NCI-H1694 (cell line): Measurements from ENCODE around the gene C9orf72.

ENCODE experiments used
- DNase-seq: peaks from one replicate; lab custom pipeline; 2025; lab: John Stamatoyannopoulos, UW

Gene C9orf72

DNA sequence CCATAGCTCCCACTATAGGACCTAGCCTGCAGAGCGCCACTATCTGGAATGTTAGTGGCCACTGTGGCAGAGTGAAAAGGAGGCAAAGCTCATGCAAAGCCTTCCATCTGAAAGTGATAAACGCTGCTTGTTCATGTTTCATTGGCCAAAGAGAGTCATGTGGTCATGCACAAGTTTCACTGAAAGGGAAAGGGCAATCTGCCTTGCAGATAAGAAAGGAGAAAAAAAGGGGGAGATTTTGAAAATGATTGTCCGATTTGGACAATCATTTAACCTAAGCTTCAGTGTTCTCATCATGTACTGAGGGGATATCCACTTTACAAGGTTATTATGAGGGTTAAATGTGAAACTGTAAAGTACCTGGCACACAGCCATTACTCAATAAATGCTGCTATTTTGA, 34.6 kb downstream of the C9orf72 start:
- DNase-seq: no peak

GRCh38 chr9:27537756-27538155, 35.5 kb downstream of the C9orf72 start:
- no peak for DNase-seq

- DNase-seq: no peak
These were observed 36.2 kb downstream of the C9orf72 start for GRCh38 chr9:27537027-27537435.

DNA sequence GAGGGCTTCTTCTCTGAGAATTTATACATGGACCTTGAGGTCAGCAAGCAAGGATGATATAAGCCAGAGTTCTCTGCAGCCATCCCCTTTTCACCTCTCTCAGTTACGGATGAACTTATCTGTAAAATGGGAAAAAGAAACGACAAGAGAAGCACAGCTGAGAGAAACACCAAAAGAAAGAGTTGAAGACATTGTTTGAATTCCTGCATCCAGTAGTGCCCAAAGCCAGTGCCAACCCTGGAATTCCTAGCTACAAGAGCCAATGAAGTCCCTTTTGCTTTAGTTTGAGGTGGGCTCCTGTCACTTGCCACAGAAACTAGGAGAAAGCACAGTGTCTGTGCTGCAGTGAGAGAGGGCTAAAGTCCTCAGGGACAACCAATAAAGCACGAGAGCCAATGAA, 37.1 kb downstream of the C9orf72 start:
- DNase-seq: no peak

- DNase-seq: no peak
These were observed 37.6 kb downstream of the C9orf72 start for GRCh38 chr9:27535701-27536118.

GRCh38 chr9:27534658-27535209, 38.5 kb downstream of the C9orf72 start:
- no peak for DNase-seq

GRCh38 chr9:27534131-27534530, 39.1 kb downstream of the C9orf72 start:
- DNase-seq: no peak

DNA sequence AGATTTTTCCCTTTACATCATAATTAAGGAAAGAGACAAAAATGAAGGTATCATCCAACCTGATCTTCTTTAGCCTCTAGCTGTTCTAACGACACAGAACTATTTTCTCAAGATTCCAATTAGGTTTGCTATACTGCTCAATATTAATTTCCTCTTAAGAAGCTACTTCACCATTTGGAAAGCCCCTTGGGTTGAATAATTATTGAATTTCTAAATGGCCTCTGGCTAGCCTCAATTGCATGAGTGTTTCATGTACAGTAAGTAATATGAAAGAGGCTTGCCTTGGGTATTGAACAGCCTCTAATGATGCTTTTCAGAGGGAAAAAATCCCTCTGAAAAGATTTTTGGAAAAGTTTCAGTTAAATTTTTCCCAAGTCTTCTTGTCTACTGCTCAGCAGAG, 40.0 kb downstream of the C9orf72 start:
- no peak for DNase-seq

DNA sequence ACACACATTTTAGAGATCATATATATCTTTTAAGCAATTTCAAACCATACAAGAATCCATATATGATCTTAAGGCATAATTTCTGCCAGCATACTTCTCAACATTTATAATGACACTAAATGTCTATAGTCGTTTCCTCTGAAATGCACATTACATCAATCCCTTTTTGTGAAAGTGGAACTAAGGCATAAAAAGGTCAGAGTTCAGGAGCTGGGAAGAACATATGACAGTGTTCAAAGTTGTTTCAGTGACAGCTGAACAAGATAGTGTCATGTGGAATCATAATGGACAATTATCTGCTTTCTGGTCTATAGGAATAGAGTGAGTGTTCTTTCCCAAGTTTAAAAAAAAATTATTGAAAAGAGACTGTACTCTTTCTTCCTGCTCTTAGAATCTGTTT, 41.2 kb downstream of the C9orf72 start:
- no peak for DNase-seq

GRCh38 chr9:27530915-27531755, 42.1 kb downstream of the C9orf72 start:
- no peak for DNase-seq

GRCh38 chr9:27529316-27530278, 43.7 kb downstream of the C9orf72 start, which contains the start of gene MOB3B:
MOB3B (minus strand) TSS chr9:27529814; CDS start chr9:27455550, 74,264 bp downstream.
- peak; percentile 41 for DNase-seq

DNA sequence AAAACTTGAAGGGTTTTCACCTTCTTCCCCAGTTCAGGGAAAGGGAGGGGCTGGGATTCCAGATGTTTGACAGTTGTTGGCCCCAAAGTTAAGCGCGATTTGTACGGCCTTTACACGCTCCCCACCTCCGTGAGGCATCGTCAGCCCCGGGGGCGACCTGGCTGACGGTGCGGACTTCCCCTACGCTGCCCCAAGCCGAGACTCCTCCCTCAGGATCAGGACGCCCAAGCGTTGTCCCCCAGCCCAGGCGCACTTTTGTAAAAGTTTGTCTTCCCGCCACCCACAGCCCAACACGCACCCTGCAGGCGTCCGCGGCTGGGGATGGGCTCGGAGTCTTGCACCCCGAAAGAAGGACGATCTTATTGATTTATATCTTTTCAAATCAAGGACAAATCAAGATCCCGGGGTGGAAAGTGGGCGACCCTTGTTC, 44.4 kb downstream of the C9orf72 start:
- DNase-seq: no peak

- no peak for DNase-seq
These were observed 45.0 kb downstream of the C9orf72 start for GRCh38 chr9:27528076-27528885.

DNA sequence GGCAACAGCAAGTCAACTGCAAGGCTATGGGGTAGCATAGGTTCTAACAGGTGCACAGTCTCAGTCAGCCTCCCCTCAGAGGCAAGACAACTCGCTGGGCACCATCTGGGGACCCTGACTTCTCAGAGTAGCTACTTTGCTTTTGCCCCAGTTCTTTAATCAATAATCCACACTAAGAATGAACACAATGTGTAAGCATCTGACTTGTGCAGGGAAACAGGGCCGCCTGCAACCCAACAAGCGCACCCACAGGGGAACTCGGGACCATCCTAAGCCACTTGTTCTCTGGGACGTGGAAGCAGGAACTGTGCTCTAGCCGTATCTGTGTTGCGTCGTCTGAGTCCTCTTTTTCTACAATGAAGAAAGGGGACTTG, 45.6 kb downstream of the C9orf72 start:
- no peak for DNase-seq

GRCh38 chr9:27524236-27524635, 49.0 kb downstream of the C9orf72 start, which contains the start of gene IFNK:
IFNK (plus strand) TSS chr9:27524290; CDS start chr9:27524337, 47 bp downstream.
- DNase-seq: no peak

DNA sequence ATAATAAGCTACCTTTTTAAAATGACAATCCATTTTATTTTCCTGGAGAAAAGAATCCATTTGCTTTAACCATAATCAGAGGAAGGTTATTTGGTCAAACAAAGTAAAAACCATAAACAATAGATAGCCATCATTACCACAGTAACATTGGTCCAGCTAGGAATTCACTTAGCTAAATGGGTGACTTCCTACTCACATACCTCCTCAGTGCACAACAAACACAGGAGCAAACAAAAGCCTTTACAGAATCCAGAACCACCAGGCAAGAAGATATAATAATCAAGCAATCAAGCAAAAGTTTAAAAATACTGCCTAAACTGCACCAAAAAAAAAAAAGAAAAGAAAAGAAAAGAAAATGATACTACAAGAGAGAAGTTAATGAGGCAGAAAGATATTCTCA, 50.1 kb downstream of the C9orf72 start:
- no peak for DNase-seq

DNA sequence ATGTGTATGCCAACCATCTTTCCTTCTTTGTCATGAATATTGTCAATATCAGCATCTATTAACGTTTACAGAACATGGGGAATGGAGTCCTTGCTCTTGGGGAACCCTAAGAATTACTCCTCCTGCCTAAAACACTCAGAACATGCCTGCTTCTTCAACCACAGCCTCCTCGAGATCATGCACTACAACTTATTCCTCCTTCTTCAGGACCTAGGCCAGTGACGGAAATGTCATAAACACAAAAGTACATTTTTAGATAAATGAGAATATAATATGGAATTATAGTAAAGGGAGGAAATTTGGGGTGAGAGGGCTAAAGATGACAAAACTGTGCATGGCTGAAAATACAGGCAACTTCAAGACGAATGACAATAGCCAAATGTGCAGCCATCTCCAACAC, 52.3 kb downstream of the C9orf72 start:
- no peak for DNase-seq

DNA sequence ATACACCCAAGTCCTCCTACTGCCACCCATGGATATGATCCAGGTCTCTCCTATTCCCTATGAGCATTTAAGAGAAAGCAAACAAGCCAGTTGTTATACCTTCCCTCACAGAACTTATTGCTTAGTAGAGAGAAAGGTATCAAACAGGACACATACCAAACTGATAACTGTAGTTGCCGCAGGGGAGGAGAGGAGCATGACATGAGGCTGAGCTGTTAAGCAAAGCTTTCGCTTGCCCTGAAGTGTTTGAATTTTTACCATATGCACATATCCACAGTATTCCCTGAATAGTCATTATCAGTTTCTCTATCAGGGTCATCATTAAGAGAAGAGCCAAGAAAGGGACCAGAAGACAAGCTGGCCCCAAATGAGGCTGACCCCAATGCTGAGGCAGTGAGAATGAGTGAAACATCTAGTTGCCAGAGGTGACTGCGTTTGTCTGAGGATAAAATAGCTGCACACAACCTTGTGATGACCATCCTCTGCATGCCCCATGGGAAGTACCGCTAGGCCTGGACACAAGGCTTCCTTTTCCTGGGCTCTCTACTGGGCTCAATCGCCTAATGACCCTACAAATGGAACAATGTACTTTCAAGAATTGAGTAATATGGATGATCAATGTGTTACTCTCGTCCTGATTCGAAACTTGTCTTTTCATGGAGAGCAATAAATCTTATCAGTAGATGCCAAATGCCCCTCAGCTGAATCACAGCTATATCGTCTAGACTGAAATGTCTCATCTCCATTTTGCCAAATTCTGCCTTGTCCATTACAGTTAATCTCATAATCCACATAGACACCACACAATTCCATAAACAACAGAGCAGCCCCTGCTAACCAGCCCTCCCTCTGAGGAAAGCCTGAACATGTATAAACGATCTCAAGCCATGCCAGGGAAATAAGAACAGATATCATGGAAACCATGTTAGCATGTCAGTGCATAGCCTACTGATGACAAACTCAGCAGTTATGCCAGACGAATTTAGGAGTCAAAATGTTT, 53.5 kb downstream of the C9orf72 start:
- DNase-seq: no peak

DNA sequence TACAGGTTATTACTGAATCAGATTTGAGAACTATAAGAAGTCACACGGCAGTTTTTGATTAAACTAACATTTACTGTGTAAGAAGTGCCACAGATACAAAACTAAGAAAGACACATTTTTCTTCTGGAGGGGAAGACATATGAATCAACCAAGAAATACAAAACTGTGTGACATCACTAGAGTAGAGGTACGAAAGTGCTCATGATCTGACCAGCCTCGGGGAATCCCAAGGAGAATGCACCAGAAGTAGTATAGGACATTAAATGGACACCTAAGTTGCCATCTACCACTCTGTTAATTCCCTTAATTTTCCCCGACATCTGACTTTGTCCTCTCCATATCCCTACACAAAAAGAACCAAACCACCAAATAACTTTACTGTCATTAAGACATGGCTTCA, 54.5 kb downstream of the C9orf72 start:
- DNase-seq: no peak

DNA sequence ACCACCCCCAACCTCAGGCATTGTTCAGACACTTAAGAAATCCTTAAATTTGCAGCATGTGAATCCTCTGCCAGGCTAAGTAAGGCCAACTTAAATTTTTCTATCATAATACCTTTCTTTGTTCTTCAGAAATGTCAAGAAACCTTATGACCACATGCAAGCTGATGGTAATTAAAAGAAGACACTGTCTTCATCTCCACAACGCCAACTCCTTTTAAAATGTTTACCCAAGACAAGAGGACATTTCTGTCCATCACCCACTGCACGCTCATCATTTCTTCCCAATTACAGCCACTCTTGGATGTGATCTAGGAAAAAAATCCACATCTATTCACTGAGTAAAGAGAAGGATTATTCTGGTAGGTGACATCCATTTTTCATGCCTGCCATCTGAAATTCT, 55.3 kb downstream of the C9orf72 start:
- DNase-seq: no peak
